Measurements from ENCODE around the gene CFAP210.

GRCh38 chr2:169693360-169693759, 845 bp downstream of the CFAP210 start:
- no peak for TF ChIP-seq TAF1 (IDR thresholded peaks at IDR 0.05; ENCODE audit: borderline replicate concordance, insufficient read depth, low read length)
- no peak for TF ChIP-seq POLR2AphosphoS5 (IDR thresholded peaks at IDR 0.05; ENCODE audit: low read depth, low read length)
- no peak for TF ChIP-seq REST (IDR thresholded peaks at IDR 0.05; ENCODE audit: insufficient read depth in 1 of 2, low read depth in 2 of 2, low read length in 2 of 2)
- no peak for TF ChIP-seq SIN3A (IDR thresholded peaks at IDR 0.05; ENCODE audit: borderline replicate concordance, insufficient read depth, low read length)
